WTC11 (cell line): Measurements from ENCODE around the gene CLTCL1. TPM values are rescaled to one million over a fixed set of nuclear protein-coding genes. Genes with fewer than 3 reads are reported as not detected.
"Not testable (repeated sequence)": the region's sequence is repeated elsewhere in the genome, so short reads cannot be mapped to it uniquely, and the experiment has no call there.

Source experiments
- ATAC-seq: fragments of 200-7000 bp; cut with Tn5 transposase; 2 replicates; pipeline ENCODE4 v1.10.0; 2021; ENCODE audit warnings: mild to moderate bottlenecking, moderate library complexity
- CTCF ChIA-PET: fragments of 300-600 bp; sonication (Branson Sonifier 250); formaldehyde crosslinking; loops from one replicate; lab custom pipeline; 2021; ENCODE audit warnings: antibody characterized with exemption; lab: Charles Lee
- POLR2A ChIA-PET: fragments of 350-600 bp; sonication (Branson Sonifier 250); formaldehyde crosslinking; loops from one replicate; lab custom pipeline; 2021; ENCODE audit warnings: antibody characterized with exemption; lab: Charles Lee
- DNase-seq: peaks from one replicate; pipeline ENCODE4 v3.0.0; 2021; ENCODE audit warnings: low spot score
- H3K27ac Mint-ChIP-seq: 2 replicates; pipeline ENCODE4 v1.8.0; 2021; ENCODE audit warnings: mixed read lengths
- H3K27me3 Mint-ChIP-seq: 2 replicates; pipeline ENCODE4 v1.8.0; 2021; ENCODE audit warnings: low read depth, mild to moderate bottlenecking, moderate library complexity, mixed read lengths
- H3K36me3 Mint-ChIP-seq: 2 replicates; pipeline ENCODE4 v1.8.0; 2021; ENCODE audit warnings: mixed read lengths
- H3K4me1 Mint-ChIP-seq: 2 replicates; pipeline ENCODE4 v1.8.0; 2022; ENCODE audit warnings: mixed read lengths
- H3K4me3 Mint-ChIP-seq: 2 replicates; pipeline ENCODE4 v1.8.0; 2021; ENCODE audit warnings: mild to moderate bottlenecking, moderate library complexity, mixed read lengths
- H3K9me3 Mint-ChIP-seq: 2 replicates; pipeline ENCODE4 v1.8.0; 2021; ENCODE audit warnings: mixed read lengths
- ATF1 ChIP-seq: sonication (generic); formaldehyde crosslinking; IDR thresholded peaks from 2 replicates; pipeline ENCODE4 v1.8.1; 2023; ENCODE audit warnings: mild to moderate bottlenecking, moderate library complexity, missing genetic modification reagents
- GTF2I ChIP-seq: fragments of 250-450 bp; sonication (Bioruptor Pico); conservative IDR thresholded peaks from 2 replicates; pipeline ENCODE4 v1.4.0; 2021; ENCODE audit warnings: mild to moderate bottlenecking
- JAZF1 ChIP-seq: fragments of 250-450 bp; sonication (Bioruptor Pico); IDR thresholded peaks from 2 replicates; pipeline ENCODE4 v1.9.0; 2021; ENCODE audit warnings: moderate library complexity, mild to moderate bottlenecking, inconsistent platforms
- MXD4 ChIP-seq: fragments of 250-450 bp; sonication (Bioruptor Pico); IDR thresholded peaks from 2 replicates; pipeline ENCODE4 v1.8.0; 2021; ENCODE audit warnings: mild to moderate bottlenecking, moderate library complexity, borderline replicate concordance
- MYBL2 ChIP-seq: sonication (generic); formaldehyde crosslinking; IDR thresholded peaks from 2 replicates; pipeline ENCODE4 v1.8.1; 2023; ENCODE audit warnings: mild to moderate bottlenecking, moderate library complexity, missing genetic modification reagents
- NFATC4 ChIP-seq: fragments of 250-450 bp; sonication (Bioruptor Pico); IDR thresholded peaks from 2 replicates; pipeline ENCODE4 v1.9.0; 2021; ENCODE audit warnings: mild to moderate bottlenecking
- NFYB ChIP-seq: sonication (generic); formaldehyde crosslinking; conservative IDR thresholded peaks from 2 replicates; pipeline ENCODE4 v1.8.0; 2022; ENCODE audit warnings: low read depth, missing genetic modification reagents
- OVOL2 ChIP-seq: fragments of 250-450 bp; sonication (Bioruptor Pico); IDR thresholded peaks from 2 replicates; pipeline ENCODE4 v1.9.0; 2021; ENCODE audit warnings: mild to moderate bottlenecking, borderline replicate concordance
- PRRX2 ChIP-seq: fragments of 250-450 bp; sonication (Bioruptor Pico); IDR thresholded peaks from 2 replicates; pipeline ENCODE4 v1.8.0; 2021; ENCODE audit warnings: mild to moderate bottlenecking
- SMAD3 ChIP-seq: sonication (generic); formaldehyde crosslinking; IDR thresholded peaks from 2 replicates; pipeline ENCODE4 v1.8.0; 2022; ENCODE audit warnings: missing genetic modification reagents, mild to moderate bottlenecking, borderline replicate concordance
- SP1 ChIP-seq: sonication (generic); formaldehyde crosslinking; conservative IDR thresholded peaks from 2 replicates; pipeline ENCODE4 v1.8.1; 2022; ENCODE audit warnings: missing genetic modification reagents
- ZNF138 ChIP-seq: sonication (generic); formaldehyde crosslinking; conservative IDR thresholded peaks from 2 replicates; pipeline ENCODE4 v1.8.1; 2022; ENCODE audit warnings: mild to moderate bottlenecking, moderate library complexity, missing genetic modification reagents
- ZNF416 ChIP-seq: fragments of 250-450 bp; sonication (Bioruptor Pico); IDR thresholded peaks from 2 replicates; pipeline ENCODE4 v1.9.0; 2021; ENCODE audit warnings: mild to moderate bottlenecking, inconsistent platforms
- total RNA-seq: library from RNA; stranded (reverse); gene quantifications from 3 replicates; pipeline ENCODE4 v1.2.3, GENCODE V29; 2021
- TF ChIP-seq, protein P1 (sequence below): sonication (generic); formaldehyde crosslinking; IDR thresholded peaks from 2 replicates; pipeline ENCODE4 v1.8.0; 2023; ENCODE audit warnings: mild to moderate bottlenecking, missing genetic modification reagents
- TF ChIP-seq, protein P2 (sequence below): sonication (generic); formaldehyde crosslinking; IDR thresholded peaks from 2 replicates; pipeline ENCODE4 v1.8.1; 2022; ENCODE audit warnings: low read depth, missing genetic modification reagents, borderline replicate concordance

The CLTCL1 gene
- total RNA-seq, 1 experiment from 2014 or later = 15.5 TPM

DNA sequence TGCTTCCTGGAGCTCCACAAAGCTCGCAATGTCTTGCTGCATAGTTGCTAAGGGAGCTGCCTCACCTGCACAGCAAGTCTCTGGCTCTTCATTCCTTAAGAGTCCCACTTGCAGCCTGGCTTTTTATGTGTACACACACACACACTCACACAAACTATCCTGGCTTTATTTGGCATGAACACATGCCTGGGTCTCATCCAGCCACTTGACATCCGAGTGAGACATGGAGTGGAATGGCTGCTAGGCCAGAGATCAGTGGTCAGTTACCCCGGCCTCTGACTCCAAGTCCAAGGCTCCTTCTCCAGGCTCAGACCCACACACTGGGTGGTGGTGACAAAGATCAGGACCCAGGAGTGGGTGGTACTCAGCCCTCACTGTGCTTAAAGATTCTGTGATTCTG is 37.9 kb upstream of the CLTCL1 start:
- TF ChIP-seq GTF2I (CRISPR knock-in tag) (no peak), ZNF416 (no peak), MYBL2 (CRISPR knock-in tag) (no peak), MXD4 (no peak)
- TF ChIP-seq, all 79 proteins: peak for 0
- Mint-ChIP-seq H3K36me3 (peaks cover 58% of the 10 kb centered on the region), H3K27me3 (no peaks in the 10 kb centered on the region; the same call in 1 of the 2 replicates), H3K27ac (no peak overlapping the region), H3K4me1 (no peaks in the 10 kb centered on the region), H3K9me3 (peaks cover 37% of the 10 kb centered on the region), H3K4me3 (no peak overlapping the region)
- ChIA-PET POLR2A (no interaction called here), CTCF (no interaction called here)
- no peak for ATAC-seq
- no peak for DNase-seq

DNA sequence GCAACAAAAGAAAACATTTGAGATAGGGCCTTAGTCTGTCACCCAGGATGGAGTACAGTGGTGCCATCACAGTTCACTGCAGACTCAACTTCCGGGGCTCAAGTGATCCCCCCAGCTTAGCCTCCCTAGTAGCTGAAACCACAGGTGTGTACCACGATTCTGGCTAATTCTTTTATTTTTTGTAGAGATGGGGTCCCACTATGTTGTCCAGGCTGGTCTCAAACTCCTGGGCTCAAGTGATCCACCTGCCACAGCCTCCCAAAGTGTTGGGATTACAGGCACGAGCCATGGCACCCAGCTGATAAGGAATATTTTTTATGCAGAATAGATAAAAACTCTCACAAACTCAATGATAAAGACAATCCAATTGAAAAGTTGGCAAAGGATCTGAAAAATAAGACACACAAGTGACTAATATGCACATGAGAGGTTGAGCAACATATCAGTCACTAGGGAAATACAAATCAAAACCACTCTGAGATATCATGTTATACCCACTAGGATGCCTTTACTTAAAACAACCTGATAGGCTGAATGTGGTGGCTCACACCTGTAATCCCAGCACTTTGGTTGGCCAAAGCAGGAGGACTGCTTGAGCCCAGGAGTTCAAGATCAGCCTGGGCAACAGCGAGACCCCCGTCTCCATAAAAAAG is 33.9 kb upstream of the CLTCL1 start:
- DNase-seq (no peak), ATAC-seq (no peak)

DNA sequence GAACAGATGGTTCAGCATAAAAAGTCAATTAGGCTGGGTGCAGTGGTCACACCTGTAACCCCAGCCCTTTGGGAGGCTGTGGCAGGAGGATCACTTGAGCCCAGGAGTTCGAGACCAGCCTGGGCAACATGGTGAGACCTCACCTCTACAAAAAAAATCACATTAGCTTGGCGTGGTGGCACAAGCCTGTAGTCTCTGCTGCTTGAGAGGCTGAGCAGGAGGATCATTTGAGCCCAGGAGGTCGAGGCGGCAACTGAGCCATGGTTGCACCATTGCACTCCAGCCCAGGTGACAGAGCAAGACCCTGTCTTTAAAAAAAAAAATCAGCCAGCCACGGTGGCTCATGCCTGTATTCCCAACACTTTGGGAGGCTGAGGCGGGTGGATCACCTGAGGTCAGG is 31.9 kb upstream of the CLTCL1 start:
- ATAC-seq = not testable (repeated sequence)
- peaks cover 79% of the 10 kb centered on the region for H3K9me3 Mint-ChIP-seq

More for the DNA sequence above, 33.9 kb upstream of the CLTCL1 start:
- Mint-ChIP-seq H3K27ac (no peak overlapping the region), H3K36me3 (peaks cover 44% of the 10 kb centered on the region), H3K4me3 (no peak overlapping the region), H3K4me1 (no peaks in the 10 kb centered on the region), H3K9me3 (peaks cover 67% of the 10 kb centered on the region), H3K27me3 (peaks cover 10% of the 10 kb centered on the region)
- TF ChIP-seq OVOL2 (CRISPR knock-in tag) = no peak
- no peak for TF ChIP-seq NFATC4 (CRISPR knock-in tag)
- TF ChIP-seq SP1 = no peak
- no peak for TF ChIP-seq ZNF138 (CRISPR knock-in tag)
- TF ChIP-seq NFYB (CRISPR knock-in tag) = no peak
- TF ChIP-seq ATF1 (CRISPR knock-in tag) = no peak
- no peak for TF ChIP-seq GTF2I (CRISPR knock-in tag)
- TF ChIP-seq, protein P1, sequence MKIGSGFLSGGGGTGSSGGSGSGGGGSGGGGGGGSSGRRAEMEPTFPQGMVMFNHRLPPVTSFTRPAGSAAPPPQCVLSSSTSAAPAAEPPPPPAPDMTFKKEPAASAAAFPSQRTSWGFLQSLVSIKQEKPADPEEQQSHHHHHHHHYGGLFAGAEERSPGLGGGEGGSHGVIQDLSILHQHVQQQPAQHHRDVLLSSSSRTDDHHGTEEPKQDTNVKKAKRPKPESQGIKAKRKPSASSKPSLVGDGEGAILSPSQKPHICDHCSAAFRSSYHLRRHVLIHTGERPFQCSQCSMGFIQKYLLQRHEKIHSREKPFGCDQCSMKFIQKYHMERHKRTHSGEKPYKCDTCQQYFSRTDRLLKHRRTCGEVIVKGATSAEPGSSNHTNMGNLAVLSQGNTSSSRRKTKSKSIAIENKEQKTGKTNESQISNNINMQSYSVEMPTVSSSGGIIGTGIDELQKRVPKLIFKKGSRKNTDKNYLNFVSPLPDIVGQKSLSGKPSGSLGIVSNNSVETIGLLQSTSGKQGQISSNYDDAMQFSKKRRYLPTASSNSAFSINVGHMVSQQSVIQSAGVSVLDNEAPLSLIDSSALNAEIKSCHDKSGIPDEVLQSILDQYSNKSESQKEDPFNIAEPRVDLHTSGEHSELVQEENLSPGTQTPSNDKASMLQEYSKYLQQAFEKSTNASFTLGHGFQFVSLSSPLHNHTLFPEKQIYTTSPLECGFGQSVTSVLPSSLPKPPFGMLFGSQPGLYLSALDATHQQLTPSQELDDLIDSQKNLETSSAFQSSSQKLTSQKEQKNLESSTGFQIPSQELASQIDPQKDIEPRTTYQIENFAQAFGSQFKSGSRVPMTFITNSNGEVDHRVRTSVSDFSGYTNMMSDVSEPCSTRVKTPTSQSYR (CRISPR knock-in tag) = no peak
- no peak for TF ChIP-seq SMAD3 (CRISPR knock-in tag)
- TF ChIP-seq JAZF1 (CRISPR knock-in tag) = no peak
- CTCF ChIA-PET = no interaction called here
- POLR2A ChIA-PET = no interaction called here

DNA sequence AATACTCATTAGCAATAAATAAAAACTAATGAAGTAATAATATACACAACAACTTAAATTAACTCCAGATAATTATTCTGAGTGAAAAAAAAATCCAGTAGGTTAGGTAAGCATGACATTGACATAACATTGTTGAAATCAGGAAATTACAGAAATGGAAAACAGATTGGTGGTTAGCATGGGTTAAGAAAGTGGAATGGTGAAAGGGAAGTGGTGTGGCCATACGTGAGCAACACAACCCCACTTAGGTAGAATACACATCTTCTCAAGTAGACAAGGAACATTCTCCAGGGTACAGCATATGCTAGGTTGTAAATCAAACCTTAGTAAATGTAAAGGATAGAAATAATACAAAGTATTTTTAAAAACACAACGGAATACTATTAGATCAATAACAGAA is 30.2 kb upstream of the CLTCL1 start:
- ATAC-seq (no peak), DNase-seq (no peak)
- no peak overlapping the region for H3K27ac Mint-ChIP-seq
- no peak for TF ChIP-seq PRRX2 (CRISPR knock-in tag)
- TF ChIP-seq, protein P2, sequence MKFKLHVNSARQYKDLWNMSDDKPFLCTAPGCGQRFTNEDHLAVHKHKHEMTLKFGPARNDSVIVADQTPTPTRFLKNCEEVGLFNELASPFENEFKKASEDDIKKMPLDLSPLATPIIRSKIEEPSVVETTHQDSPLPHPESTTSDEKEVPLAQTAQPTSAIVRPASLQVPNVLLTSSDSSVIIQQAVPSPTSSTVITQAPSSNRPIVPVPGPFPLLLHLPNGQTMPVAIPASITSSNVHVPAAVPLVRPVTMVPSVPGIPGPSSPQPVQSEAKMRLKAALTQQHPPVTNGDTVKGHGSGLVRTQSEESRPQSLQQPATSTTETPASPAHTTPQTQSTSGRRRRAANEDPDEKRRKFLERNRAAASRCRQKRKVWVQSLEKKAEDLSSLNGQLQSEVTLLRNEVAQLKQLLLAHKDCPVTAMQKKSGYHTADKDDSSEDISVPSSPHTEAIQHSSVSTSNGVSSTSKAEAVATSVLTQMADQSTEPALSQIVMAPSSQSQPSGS (CRISPR knock-in tag) = no peak
- H3K36me3 Mint-ChIP-seq = peaks cover 41% of the 10 kb centered on the region
- peaks cover 84% of the 10 kb centered on the region for H3K9me3 Mint-ChIP-seq
- no peak overlapping the region for H3K4me3 Mint-ChIP-seq
- peaks cover 14% of the 10 kb centered on the region for H3K27me3 Mint-ChIP-seq
- POLR2A ChIA-PET = no interaction called here
- CTCF ChIA-PET = no interaction called here
- H3K4me1 Mint-ChIP-seq = no peaks in the 10 kb centered on the region

More for the DNA sequence above, 31.9 kb upstream of the CLTCL1 start:
- POLR2A ChIA-PET, H3K4me1 Mint-ChIP-seq, H3K4me3 Mint-ChIP-seq, H3K27ac Mint-ChIP-seq, DNase-seq, CTCF ChIA-PET: not testable (repeated sequence)
- peaks cover 38% of the 10 kb centered on the region for H3K36me3 Mint-ChIP-seq
- peaks cover 13% of the 10 kb centered on the region for H3K27me3 Mint-ChIP-seq

DNA sequence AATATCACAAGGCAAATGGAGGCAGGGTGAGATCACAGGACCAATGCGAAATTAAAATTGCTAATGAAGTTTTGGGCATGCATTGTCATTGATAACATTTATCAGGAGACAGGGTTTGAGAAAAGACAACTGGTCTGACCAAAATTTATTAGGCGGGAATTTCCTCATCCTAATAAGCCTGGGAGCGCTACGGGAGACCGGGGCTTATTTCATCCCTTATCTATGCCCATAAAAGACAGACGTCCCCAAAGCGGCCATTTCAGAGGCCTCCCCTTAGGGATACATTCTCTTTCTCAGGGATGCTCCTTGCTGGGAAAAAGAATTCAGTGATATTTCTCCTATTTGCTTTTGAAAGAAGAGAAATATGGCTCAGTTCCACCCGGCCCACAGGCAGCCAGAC is 28.6 kb upstream of the CLTCL1 start:
- H3K27ac Mint-ChIP-seq, POLR2A ChIA-PET, H3K4me1 Mint-ChIP-seq, CTCF ChIA-PET, H3K4me3 Mint-ChIP-seq, ATAC-seq, DNase-seq: not testable (repeated sequence)
- peaks cover 86% of the 10 kb centered on the region for H3K9me3 Mint-ChIP-seq
- peaks cover 22% of the 10 kb centered on the region for H3K27me3 Mint-ChIP-seq
- peaks cover 46% of the 10 kb centered on the region for H3K36me3 Mint-ChIP-seq
